ENCODE data around the gene OS9.
"Not testable (repeated sequence)": the region's sequence is repeated elsewhere in the genome, so short reads cannot be mapped to it uniquely, and the experiment has no call there.

The OS9 gene

DNA sequence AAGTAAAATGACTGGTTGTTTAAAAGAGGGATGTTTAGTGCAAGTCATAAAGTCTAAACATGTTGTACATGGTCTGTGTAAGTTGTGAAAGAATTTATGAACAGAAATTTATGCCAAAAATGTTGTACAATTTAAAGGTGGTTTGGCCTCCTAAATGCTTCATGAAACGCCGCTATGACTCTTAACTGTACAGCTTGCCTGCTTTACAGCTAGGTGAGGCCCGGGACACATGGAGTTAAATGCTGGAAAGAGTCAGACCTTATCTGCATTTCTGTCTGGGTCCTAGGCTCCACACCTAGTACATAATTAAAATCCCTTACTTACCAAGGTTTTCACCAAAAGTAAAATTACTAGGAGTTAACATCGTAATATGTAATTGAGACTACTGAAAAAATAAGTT lies 32.6 kb upstream of the OS9 start:
- TF ChIP-seq, protein P1, sequence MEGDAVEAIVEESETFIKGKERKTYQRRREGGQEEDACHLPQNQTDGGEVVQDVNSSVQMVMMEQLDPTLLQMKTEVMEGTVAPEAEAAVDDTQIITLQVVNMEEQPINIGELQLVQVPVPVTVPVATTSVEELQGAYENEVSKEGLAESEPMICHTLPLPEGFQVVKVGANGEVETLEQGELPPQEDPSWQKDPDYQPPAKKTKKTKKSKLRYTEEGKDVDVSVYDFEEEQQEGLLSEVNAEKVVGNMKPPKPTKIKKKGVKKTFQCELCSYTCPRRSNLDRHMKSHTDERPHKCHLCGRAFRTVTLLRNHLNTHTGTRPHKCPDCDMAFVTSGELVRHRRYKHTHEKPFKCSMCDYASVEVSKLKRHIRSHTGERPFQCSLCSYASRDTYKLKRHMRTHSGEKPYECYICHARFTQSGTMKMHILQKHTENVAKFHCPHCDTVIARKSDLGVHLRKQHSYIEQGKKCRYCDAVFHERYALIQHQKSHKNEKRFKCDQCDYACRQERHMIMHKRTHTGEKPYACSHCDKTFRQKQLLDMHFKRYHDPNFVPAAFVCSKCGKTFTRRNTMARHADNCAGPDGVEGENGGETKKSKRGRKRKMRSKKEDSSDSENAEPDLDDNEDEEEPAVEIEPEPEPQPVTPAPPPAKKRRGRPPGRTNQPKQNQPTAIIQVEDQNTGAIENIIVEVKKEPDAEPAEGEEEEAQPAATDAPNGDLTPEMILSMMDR (conservative IDR thresholded peaks at IDR 0.05) = no peak
- H3K27ac ChIP-seq = no peak overlapping the region

DNA sequence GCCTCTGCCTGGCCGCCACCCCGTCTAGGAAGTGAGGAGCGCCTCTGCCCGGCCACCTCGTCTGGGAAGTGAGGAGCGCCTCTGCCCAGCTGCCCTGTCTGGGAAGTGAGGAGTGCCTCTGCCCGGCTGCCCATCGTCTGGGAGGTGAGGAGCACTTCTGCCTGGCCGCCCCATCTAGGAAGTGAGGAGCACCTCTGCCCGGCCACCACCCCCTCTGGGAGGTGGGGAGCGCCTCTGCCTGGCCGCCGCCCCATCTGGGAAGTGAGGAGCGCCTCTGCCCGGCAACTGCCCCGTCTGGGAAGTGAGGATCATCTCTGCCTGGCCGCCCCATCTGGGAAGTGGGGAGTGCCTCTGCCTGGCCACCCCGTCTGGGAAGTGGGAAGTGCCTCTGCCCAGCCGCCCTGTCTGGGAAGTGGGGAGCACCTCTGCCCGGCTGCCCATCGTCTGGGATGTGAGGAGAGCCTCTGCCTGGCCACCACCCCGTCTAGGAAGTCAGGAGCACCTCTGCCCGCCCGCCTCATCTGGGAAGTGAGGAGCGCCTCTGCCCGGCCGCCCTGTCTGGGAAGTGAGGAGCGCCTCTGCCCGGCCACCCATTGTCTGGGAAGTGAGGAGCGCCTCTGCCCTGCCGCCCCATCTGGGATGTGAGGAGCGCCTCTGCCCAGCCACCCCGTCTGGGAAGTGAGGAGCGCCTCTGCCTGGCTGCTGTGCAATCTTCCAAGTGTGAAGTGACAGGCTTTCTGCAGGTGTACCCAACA lies 28.7 kb upstream of the OS9 start:
- H3K27ac ChIP-seq = not testable (repeated sequence)

DNA sequence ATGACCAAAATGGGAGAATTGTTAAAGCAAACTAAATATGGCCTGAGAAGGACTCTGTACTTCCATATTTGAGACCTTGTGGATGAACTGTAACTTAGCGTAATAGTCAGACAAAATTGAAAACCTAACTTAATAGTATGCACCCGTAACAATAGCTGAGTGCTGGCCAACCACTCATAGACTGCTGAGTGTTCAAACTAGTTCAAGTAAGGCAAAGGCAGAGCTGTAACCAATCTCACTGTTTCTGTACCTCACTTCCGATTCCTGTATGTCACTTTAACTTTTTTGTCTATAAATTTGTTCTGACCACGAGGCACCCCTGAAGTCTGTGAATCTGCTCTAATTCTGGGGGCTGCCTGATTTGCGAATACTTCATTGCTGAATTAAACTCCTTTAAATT lies 27.0 kb upstream of the OS9 start:
- TF ChIP-seq, protein P1 (conservative IDR thresholded peaks at IDR 0.05) = no peak

DNA sequence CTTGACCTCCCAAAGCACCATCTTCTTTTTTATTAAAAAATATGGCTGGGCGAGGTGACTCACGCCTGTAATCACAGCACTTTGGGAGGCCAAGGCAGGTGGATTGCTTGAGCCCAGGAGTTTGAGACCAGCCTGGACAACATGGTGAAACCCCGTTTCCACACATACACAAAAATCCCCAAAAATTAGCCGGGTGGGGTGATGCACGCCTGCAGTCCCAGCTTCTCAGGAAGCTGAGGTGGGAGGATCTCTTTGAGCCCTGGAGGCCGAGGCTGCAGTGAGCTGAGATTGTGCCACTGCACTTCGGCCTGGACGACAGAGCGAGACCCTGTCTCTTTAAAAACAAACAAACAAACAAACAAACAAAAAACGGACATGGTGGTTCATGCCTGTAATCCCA lies 24.2 kb upstream of the OS9 start:
- H3K27ac ChIP-seq = not testable (repeated sequence)

More for the DNA sequence above, 27.0 kb upstream of the OS9 start:
- H3K27ac ChIP-seq = no peak overlapping the region

DNA sequence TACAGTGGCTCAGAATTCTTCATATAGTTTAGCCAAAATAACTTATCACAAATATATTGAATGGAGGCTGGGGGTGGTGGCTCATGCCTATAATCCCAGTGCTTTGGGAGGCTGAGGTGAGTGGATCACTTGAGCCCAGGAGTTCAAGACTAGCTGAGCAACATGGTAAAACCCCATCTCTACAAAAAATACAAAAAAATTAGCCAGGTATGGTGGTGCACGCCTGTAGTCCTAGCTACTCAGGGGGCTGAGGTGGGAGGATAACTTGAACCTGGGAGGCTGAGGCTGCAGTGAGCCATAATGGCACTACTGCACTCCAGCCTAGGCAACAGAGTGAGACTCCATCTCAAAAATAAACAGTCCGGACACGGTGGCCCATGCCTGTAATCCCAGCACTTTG lies 22.1 kb upstream of the OS9 start:
- H3K27ac ChIP-seq = not testable (repeated sequence)

DNA sequence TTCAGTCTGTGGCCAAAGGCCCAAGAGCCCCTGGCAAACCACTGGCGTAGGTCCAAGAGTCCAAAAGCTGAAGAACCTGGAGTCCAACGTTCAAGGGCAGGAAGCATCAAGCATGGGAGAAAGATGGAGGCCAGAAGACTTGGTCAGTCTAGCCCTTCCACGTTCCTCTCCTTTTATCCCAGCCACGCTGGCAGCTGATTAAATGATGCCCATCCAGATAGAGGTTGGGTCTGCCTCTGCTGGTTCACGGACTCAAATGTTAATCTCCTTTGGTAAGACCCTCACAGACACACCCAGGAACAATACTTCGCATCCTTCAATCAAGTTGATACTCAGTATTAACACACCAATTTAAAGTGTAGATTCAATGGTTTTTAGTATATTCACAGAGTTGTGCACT lies 21.1 kb upstream of the OS9 start:
- TF ChIP-seq, protein P1 (conservative IDR thresholded peaks at IDR 0.05) = no peak
- no peak overlapping the region for H3K27ac ChIP-seq

DNA sequence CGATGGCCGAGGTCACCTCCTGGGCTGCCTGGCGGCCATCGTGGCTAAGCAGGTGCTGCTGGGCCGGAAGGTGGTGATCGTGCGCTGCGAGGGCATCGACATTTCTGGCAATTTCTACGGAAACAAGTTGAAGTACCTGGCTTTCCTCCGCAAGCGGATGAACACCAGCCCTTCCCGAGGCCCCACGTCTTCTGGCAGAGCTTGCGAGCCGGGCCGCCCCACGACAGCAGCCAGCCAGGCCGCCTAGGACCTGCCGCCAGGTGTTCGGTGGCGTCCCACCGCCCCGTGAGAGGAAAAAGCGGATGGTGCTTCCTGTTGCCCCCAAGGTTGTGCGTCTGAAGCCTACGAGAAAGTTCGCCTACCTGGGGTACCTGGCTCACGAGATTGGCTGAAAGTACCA lies 19.2 kb upstream of the OS9 start:
- TF ChIP-seq, protein P1 (conservative IDR thresholded peaks at IDR 0.05) = no peak

DNA sequence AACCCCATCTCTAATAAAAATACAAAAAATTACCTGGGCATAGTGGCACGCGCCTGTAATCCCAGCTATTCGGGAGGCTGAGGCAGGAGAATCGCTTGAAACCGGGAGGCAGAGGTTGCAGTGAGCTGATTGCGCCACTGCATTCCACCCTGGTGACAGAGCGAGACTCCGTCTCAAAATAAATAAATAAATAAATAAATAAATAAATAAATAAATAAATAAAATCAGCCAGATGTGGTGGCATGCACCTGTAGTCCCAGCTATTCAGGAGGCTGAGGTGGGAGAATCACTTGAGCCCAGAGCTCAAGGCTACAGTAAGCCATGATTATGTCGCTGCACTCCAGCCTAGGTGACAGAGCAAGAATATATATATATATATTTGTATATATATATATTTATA lies 16.0 kb upstream of the OS9 start:
- not testable (repeated sequence) for H3K27ac ChIP-seq

More for the DNA sequence above, 19.2 kb upstream of the OS9 start:
- no peak overlapping the region for H3K27ac ChIP-seq

DNA sequence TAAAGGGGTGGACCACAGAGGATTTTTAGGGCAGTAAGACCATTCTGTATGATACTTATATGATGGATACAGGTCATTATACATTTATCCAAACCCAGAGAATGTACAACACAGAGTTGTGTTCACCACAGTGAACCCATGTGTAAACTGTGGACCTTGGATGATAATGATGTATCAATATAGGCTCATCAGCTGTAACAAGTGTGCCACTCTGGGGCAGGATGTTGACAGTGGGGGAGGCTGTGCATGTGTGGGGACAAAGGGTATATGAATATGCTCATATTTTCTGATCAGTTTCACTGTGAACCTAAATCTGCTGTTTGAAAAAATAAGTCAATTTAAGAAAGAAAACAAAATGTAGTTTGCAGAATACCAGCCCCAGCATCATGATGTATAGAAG lies 14.2 kb upstream of the OS9 start:
- H3K27ac ChIP-seq = no peak overlapping the region
- TF ChIP-seq, protein P1 (conservative IDR thresholded peaks at IDR 0.05) = no peak

DNA sequence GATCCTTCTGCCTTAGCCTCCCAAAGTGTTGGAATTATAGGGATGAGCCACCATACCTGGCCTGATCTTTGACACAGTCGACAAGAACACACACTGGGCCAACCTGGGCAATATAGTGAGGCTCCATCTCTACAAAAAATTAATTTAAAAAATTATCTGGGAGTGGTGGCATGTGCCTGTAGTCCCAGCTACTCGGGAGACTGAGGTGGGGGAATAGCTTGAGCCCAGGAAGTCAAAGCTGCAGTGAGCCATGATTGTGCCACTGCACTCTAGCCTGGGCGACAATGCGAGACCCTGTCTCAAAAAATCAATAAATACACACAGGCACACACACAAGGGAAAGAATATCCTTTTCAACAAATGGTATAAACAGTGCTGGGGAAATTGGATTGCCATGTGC lies 6.1 kb upstream of the OS9 start:
- H3K27ac ChIP-seq = no peak overlapping the region
- TF ChIP-seq, protein P1 (conservative IDR thresholded peaks at IDR 0.05) = no peak

Measured in VCaP (cell line).